ENCODE measurements around the gene PRSS58. TPM values are rescaled to one million over a fixed set of nuclear protein-coding genes. Genes with fewer than 3 reads are reported as not detected.

Gene PRSS58
- total and polyA plus RNA-seq, 2 of the 8 experiments (the other 6 are each of a cell fraction or from before 2014, with no cell fraction given): not detected

DNA sequence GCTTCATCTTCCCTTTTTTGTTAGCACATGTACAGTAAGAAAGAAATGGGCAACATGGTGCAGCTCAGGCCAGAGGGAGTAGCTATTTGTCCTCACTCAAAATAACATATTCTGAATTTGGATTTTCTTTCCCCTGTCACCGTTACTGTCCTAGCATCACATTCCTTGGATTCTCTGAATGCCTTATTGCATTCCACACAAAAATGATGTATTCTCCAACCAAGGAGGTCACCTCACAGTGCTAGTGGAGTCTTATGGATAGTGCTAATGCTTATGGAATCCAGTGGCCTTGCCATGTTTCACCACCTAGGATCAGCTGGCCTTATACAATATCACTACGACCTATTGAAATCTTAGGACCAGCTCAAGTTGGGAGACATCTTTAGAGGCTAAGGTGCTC, 7.2 kb downstream of the PRSS58 start:
- Histone ChIP-seq H4K91ac (replicated peaks; ENCODE audit: insufficient read length, low read length) (no peak overlapping the region), H3K9ac (replicated peaks in 1 of 4; ENCODE audit: extremely low read depth in 1 of 4, low read depth in 3 of 4, low read length in 3 of 4) (no peak overlapping the region), H3K9me3 (ENCODE audit: insufficient read depth in 2 of 2, low read depth in 1 of 2, low read length in 1 of 2) (no peaks in the 10 kb centered on the region), H3K18ac (ENCODE audit: extremely low read depth, low read length) (no peak overlapping the region), H3K79me2 (ENCODE audit: control insufficient read depth in 1 of 2, insufficient read depth in 2 of 2, low read length in 2 of 2) (no peaks in the 10 kb centered on the region), H3K79me1 (ENCODE audit: low read depth, low read length) (no peaks in the 10 kb centered on the region), H2BK5ac (ENCODE audit: low read depth, low read length) (no peak overlapping the region), H2BK15ac (ENCODE audit: low read length) (no peak overlapping the region), H4K20me1 (replicated peaks in 1 of 2; ENCODE audit: control insufficient read depth in 1 of 2, insufficient read depth in 2 of 2, low read length in 2 of 2) (no peaks in the 10 kb centered on the region), H3K27me3 (replicated peaks in 1 of 4; ENCODE audit: control insufficient read depth in 3 of 4, extremely low read depth in 1 of 4, insufficient read depth in 3 of 4, low read length in 3 of 4) (no peaks in the 10 kb centered on the region), H3K14ac (ENCODE audit: insufficient read length) (no peak overlapping the region), H3K56ac (replicated peaks; ENCODE audit: insufficient read length, low read depth, low read length) (no peak overlapping the region), H3K4me1 (replicated peaks in 1 of 4; ENCODE audit: control insufficient read depth in 3 of 4, insufficient read depth in 4 of 4, low read length in 3 of 4) (peaks cover 0 to 5% (median 2%) of the 10 kb centered on the region in 4 experiments; a peak in 2 of 7 replicates), H4K8ac (ENCODE audit: extremely low read depth, insufficient read depth, low read length) (no peak overlapping the region), H2AK5ac (ENCODE audit: low read depth, low read length) (no peak overlapping the region), H3K23me2 (ENCODE audit: low read depth, low read length) (no peaks in the 10 kb centered on the region), H3K4me2 (ENCODE audit: insufficient read depth in 1 of 2, low read depth in 2 of 2, low read length in 2 of 2) (no peak overlapping the region), H2BK12ac (ENCODE audit: low read depth, low read length) (no peak overlapping the region), H2BK20ac (ENCODE audit: low read length) (no peak overlapping the region), H2BK120ac (replicated peaks; ENCODE audit: low read depth, low read length) (no peak overlapping the region), H3K36me3 (ENCODE audit: control insufficient read depth in 2 of 4, insufficient read depth in 4 of 4, low read length in 3 of 4) (no peaks in the 10 kb centered on the region), H3K4ac (replicated peaks; ENCODE audit: insufficient read length, low read depth, low read length) (no peak overlapping the region), H2AFZ (ENCODE audit: low read length) (no peak overlapping the region), H3K4me3 (ENCODE audit: extremely low read depth in 1 of 4, insufficient read depth in 2 of 4, low read depth in 3 of 4, low read length in 4 of 4) (no peak overlapping the region), H3K27ac (ENCODE audit: low read depth, low read length) (no peak overlapping the region), H3K23ac (ENCODE audit: insufficient read length) (no peak overlapping the region), H4K5ac (ENCODE audit: insufficient read length, low read depth, low read length) (no peak overlapping the region)
- POLR2A ChIA-PET (ENCODE audit: partially characterized antibody): interaction anchor here (1.3 kb wide), 1 partner anchor 12 kb away, joined by 3 read pairs; no protein-coding TSS in a partner anchor
- 79% methylated on average over 2 of the region's 2 CpGs; no CpG with 5 or more reads in 1 of the 2 experiments for WGBS, 2 experiments (ENCODE audit: extremely low coverage in 1 of 2, insufficient coverage in 1 of 2, insufficient read length in 1 of 2, insufficient replicate concordance in 2 of 2, low coverage in 1 of 2, low lambda C conversion rate in 2 of 2, missing lambda C conversion rate in 1 of 2)
- DNase-seq (ENCODE audit: low read depth in 1 of 2, low spot score in 2 of 2) (no peak), FAIRE-seq (no peak)
- TF ChIP-seq KDM1A (IDR thresholded peaks at IDR 0.05; ENCODE audit: borderline replicate concordance, low read length): no peak
- TF ChIP-seq TEAD4 (IDR thresholded peaks at IDR 0.05; ENCODE audit: low read depth, low read length): peak; percentile 98
- CTCF ChIA-PET (ENCODE audit: partially characterized antibody): interaction anchor here (0.6 to 8.5 kb wide), 10 partner anchors 10 to 445 kb away, joined by 3 to 57 read pairs (median 4); no protein-coding TSS in a partner anchor
